GM21723 (cell line): ENCODE results near the gene POLD3.
A peak's percentile ranks its signal among the peaks of the same experiment; 100 is the strongest.
"Not testable (repeated sequence)": the region's sequence is repeated elsewhere in the genome, so short reads cannot be mapped to it uniquely, and the experiment has no call there.

Experiments used
- ATAC-seq: cut with Tn5 transposase; IDR thresholded peaks from one replicate; pipeline ENCODE4 v1.9.1; 2021; ENCODE audit warnings: mild to moderate bottlenecking, moderate library complexity; ENCODE audit not compliant: unreplicated experiment

POLD3 gene

DNA sequence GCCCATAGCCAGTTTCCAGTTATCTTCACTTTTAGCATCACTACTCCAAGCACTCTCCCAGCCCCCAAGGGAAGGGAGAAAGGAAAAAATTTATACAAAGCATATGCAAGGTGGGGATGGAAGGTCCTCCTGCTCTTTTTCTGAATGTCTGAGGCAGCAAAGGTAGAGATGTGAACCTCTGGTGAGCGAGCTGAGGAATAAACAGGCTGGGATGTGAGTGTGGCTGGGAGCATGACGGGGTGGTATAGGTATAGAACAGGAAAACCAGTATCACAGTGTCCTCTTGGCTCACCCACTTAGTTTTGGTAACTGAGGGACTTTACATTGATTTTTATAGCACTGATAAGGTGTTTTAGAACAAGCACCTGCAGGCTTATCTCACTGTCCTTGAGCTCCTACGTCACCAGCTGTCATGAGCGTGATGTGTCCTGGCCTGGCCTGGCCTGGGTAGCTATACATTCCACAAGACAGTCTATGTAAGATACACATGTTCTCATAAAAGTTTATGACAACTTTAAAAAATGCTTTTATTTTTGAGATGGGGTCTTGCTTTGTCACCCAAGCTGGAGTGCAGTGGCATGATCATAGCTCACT, 10.3 kb upstream of the POLD3 start:
- ATAC-seq, result no peak

DNA sequence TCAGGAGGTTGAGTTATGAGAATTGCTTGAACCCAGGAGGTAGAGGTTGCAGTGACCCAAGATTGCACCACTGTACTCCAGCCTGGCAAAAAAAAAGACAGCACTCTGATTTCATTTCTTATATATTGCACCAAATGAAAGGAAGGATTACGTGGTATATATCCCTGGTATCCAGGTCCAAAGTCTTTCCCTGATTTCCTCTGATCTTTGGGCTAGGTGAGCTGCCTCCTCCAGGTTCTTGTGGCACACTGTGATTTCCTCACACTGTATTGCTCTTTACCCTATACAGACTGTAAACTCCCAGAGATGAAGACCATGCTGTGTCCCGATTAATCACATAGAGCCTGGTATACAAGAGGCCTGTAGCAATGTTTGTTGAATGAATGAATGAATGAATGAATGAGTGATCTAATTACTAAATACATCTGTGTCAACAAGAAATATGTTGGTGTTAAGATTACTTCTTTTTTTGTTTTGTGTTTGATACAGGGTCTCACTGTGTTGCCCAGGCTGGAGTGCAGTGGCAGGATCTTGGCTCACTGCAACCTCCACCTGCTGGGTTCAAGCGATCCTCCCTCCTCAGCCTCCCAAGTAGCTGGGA, 9.3 kb upstream of the POLD3 start:
- no peak for ATAC-seq

DNA sequence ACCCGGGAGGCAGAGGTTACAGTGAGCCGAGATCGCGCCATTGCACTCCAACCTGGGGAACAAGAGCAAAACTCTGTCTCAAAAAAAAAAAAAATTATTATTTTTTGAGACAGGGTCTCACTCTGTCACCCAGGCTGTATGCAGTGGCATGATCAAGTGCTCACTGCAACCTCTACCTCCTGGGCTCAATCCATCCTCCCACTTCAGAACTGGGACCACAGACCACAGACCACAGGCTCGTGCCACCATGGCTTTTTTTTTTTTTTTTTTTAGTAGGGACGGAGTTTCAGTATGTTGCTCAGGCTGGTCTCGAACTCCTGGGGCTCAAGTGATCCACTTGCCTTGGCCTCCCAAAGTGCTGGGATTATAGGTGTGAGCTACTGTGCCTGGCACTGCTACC, 1.9 kb upstream of the POLD3 start:
- not testable (repeated sequence) for ATAC-seq

DNA sequence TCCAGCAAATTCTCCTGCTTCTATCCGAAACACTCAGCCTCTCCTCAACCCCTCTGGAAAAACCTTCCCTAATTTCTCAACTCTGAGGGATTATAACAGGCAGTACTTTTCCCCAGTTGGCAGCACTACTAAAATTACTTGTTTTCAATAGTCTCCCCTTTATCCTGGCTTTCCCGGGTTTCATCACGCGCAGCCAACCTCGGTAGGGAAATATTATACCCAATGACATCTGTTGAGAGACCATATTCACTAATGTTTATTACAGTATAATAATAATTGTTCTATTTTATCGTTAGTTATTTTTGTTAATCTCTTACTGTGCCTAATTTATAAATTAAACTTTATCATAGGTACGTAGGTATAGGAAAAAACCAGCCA, 330 bp upstream of the POLD3 start:
- peak; percentile 4 for ATAC-seq

DNA sequence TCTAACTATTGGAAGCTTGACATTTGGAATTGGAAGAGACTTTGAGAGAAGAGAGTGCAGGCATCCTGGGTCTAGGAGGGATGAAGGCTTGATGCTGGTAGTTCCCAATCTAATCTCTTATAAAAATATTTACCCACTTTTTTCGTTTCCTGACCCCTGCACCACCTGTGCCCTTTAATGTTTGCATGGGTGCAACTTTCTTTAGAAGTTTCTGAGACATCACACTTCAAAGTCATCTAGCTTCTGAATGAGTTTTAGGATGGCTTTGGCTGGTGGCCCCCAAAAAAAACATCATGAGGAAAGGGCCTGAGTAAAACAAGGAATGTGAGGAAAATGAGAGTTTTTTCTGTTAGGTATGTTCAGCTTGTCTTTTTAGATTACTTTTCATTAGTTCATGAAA, 1.1 kb downstream of the POLD3 start:
- no peak for ATAC-seq

DNA sequence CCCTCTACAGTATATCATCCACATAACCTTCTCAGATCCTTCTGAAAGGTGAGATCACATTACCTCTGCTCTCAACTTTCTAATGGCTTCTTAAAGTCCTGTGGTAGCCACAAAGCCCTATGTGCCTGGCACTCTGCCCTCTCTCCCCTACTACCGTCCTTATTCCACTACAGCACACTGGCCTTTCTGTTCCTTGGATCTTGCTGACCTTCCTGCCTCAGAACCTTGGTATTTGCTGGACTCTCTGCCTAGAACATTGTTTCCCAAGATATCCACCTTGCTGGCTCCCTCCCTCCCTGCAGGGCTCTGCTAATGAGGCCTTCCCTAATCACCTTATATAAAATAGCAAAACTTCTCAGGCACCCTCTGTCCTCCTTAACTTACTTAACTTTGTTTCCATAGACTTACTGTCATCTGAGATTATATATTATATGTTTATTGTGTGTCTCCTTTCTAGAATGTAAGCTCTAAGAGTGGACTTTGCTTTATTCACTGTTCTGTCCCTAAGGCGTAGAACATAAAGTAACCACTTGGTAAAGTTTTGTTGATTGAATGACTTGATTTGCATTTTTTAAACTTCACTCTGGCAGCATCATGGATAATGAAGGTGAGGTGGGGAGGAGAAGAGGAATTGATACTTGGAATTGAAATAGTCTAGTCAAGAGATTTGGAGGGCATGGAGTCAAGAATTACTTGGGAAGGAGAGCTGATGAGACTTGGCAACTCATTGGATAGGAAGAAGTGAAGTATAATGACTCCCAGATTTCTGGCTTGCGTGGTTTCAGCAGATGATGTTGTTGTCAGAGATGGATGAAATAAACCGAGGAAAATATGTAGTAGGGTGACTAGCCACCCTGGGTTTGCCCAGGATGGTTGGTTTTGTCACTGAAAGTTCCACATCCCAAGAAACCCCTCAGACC, 10.5 kb downstream of the POLD3 start:
- ATAC-seq, result no peak

DNA sequence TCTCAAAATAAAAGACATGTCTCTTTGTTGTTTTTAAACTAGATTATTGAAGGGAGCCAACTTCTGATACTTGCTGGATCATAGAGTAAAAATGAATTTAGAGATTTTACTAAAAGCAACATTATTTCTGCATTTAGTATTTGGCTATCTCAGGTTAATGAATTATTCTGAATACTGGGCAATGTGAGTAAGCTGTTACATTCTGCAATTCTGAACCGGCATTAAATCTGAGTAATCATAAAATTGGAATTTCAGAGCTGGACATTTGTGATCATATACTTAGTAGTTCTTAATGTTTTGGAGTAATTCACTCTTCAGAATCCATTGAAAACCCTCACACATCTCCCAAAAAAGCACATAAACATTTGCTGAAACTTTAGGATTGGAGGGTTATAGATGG, 11.5 kb downstream of the POLD3 start:
- ATAC-seq, result no peak

DNA sequence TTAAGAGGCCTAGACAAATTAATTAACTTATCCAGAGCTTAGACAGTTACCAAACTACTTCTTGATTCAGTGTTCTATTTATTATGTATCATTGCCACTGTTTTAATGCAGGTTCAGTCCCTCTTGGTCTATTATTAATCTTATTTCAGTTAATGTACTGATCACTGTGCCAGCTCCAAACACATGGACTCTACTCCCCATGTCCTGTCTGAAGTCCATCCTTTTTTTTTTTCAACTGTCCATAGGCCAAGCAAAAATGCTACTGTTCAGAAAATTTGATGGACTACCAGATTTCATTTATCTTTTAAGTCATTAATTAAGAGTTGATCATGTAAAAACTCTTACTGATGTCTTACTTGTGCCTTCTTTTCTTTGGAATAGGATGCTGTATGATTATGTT, 11.9 kb downstream of the POLD3 start:
- no peak for ATAC-seq

DNA sequence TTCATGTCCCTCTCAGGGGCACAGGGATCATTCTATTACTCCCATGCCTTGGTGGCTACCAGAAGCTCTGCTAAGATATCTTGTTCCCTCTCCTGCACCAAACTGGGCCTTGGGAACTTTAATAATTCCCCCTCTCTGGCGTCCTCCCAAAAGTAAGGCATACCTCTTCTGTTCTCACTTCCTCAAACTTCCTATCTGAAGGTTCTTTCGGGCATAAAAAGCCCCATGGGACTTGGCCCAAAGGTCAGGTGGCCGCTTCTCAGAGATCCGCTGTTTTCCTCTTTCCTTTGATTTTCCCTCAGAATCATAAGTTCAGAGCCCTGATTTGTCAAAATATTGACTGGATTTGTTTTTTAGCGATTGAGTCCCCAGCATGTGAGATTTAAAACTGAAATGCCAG, 13.0 kb downstream of the POLD3 start:
- no peak for ATAC-seq

DNA sequence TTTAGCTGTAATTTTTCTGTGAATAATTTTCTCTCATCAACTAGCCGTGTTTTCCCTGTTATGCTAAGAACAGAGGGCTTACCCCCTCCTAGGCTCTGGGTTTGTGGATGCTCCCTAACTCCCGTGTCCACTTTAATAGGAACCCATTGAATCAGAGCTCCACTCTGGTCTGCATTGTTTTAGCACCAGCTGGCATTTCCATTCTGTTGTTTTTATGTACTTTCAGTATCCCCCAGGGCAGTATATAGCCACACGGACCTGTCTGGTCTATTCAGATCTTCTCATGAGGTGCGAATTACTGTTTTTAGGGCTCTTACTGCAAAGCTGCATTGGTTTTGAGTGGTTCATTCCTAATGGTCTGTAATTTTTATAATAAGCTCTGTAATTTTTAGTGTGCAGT, 16.0 kb downstream of the POLD3 start:
- no peak for ATAC-seq

DNA sequence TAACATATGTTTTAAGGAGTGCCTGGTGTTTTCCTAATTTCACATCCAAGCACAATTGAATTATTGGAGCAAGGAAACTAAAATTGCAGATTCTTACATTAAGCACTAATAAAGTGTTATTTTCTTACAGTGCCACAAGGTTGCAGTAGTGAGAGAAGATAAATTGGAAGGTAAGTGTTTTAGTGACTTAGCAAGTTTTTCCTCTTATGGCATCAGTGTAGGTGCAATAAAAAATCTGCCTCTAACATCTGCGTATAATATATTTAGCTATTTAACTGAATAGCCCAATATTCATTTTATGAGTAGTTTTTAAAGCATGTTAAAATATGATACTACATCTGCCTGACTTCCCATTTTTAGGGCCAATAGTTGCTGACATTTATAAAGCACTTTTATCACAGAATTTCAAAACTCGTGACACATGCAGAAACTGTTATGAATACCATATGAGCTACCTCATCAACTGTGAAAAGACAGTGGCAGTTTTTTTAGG, 19.0 kb downstream of the POLD3 start:
- no peak for ATAC-seq

DNA sequence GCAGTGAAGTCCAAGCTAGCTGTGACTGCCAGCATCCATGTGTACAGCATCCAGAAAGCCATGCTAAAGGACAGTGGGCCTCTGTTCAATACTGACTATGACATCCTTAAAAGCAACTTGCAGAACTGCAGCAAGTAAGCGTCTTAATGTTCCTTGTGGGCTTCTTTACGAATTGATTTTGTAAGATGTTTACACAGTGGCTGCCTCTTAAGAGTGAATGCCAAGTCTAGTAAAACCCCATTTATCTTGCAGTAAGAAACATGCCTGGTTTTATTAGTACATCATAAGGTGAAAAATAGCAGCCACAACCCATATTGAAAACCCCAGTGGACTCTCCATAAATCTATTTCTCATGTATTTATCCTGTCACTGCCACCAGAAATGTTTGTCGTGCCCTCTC, 20.5 kb downstream of the POLD3 start:
- ATAC-seq, result no peak

DNA sequence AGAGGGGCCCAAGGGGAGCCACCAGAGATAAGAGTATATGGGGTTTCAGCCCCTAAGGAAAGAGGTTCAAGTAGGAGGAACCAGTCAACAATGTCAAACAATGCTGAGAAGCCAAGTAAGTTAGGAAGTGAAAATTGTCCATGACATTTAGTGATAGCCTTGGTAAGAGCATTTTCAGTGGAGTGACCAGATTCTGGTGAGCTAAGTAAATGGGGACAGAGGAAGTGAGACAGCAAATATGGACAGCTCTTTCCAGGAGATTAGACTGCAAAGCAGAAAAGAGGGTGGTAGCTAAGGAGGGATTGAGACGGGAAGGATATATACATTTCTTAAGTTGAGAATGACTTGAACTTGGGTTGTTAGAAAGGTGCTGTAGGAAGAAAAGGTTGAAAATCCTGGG, 22.9 kb downstream of the POLD3 start:
- ATAC-seq, result no peak

DNA sequence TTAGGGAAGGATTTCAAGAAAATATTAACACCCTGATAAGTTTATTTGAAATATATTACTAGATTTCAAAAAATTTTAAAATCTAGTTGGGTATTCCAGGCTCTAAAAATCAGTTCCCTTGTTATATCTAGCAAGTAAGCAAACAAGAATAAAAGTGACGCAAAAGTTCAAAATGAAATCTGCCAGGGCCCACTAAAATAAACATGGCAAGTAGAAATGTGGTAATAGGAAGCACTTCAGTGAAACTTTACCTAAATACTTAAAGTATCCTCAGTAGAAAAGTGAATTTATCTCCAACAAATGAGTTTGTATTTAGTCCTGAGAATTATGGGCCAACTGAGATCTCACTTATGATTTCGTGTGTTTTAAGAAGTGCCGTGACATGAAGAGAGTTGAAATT, 23.6 kb downstream of the POLD3 start:
- ATAC-seq, result no peak

DNA sequence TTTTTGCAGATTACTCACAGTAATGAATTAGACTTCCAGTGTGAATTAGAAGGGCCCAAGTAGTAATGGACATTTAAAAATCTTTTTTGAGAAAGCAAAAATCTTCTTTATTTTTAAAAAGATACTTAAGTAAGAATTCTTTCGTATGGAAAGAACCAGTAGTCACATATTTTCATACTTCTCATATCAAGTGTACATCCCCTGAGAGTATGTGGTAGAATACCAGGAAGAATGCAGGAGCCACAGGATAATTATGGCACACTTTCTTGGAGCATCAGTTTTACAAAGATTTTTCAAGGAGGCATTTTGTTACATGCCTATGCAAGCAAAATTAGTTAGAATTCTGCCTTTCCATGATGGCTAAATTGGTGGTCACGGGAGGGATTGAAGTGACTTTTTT, 28.1 kb downstream of the POLD3 start:
- ATAC-seq, result no peak

DNA sequence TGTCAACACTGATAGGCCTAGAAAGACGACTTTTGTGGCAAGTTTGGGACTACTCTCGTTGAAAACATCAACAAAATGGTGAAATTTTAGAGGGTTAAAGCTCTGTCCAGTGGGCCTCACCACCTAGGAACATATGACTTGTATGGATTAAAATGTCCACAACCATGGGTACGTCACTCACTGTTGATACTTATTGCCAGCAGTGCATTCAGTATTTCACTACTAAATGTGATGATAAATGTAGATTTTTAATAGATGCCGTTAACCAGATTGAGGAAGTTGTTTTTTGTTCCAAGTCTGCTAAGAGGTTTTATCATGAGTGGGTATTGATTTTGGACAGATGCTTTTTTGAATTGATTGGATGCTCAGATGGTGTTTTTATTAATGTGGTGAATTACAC, 33.7 kb downstream of the POLD3 start:
- no peak for ATAC-seq

DNA sequence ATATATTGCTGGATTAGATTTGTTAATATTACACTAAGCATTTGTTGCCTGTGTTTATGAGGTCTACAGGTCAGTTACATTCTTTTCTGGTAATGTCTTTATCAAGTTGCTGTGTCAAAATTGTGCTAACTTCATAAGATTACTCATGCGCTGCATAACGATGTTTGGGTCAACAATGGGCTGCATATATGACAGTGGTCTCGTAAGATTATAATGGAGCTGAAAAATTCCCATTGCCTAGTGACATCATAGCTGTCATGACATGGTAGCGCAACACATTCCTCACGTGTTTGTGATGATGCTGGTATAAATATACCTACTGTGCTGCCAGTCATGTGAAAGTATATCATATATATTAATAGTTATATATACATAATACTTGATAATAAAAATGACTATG, 34.2 kb downstream of the POLD3 start:
- no peak for ATAC-seq

DNA sequence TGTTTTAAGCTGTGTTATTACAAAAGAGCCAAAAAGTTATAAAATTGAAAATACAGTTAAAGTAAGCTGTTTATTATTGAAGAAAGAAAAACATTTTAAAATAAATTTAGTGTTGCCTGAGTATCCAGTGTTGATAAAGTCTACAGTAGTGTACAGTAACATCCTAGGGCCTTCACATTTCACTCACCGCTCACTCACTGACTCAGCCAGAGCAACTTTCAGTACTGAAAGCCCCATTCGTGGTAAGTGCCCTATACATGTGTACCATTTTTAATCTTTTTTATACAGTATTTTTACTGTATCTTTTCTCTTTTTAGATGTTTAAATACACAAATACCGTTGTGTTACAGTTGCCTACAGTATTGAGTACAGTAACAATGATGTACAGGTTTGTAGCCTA, 35.0 kb downstream of the POLD3 start:
- ATAC-seq, result no peak

DNA sequence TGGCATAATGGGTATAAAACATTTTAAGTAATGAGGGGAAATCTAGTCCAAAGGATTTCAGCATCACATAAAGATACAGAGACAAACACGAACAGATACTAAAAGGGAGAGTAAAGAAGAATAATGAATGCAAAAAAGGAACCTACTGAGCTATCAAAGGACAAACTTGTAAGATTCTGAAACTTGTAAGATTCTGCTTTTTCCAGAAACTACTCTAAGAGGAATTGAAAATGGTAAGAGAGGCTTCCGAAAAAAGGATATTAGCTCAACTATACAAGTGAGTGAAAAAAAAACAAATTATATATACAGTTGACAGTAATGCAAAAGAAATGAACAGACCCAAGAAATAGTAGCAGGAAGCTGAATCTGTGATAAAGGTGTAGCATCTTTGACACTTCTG, 37.7 kb downstream of the POLD3 start:
- ATAC-seq, result no peak

DNA sequence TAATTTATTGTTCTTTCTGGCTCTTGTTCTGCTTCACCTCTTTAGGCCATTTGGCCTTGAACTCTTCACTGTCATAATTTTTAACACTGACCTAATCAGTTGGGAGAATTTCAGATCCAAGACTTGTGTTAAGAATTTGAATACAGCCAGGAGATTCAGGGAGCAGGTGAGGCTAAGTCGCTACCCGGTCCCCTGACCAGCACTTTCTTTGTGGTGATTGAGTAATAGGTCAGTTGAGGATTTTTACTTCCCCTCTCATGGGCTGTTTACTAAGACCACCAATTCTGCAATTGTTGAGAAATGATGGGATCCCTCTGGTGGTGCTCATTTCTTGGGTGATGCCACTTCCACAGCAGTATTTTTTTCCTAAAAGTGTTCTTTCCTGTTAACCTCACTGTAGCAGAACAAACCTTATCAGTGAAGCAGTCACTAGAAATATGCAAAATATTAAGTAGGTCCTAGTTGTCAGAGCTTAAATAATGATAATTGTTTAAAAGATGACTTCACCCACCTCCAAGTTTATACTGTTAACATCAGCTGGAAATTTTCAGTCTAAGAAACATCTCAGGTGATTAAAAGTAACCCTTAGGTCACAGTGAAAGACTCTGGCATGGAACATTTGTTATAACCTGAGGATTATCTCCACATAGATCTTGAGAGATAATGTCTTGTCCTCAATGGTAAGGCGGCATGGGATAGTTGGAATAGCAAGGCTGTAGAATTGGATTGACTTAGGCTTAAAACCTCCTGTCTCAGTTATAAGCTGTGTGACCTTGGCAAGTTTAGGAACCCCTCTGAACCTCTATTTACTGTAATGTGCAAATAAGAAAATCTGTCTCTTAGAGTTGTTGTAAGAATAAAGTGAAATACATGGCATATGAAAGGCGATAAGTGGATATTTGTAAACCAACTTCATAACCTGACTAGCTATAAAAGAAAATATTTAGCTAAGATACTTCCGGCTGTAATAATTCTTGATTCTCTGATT, 41.3 kb downstream of the POLD3 start:
- no peak for ATAC-seq

DNA sequence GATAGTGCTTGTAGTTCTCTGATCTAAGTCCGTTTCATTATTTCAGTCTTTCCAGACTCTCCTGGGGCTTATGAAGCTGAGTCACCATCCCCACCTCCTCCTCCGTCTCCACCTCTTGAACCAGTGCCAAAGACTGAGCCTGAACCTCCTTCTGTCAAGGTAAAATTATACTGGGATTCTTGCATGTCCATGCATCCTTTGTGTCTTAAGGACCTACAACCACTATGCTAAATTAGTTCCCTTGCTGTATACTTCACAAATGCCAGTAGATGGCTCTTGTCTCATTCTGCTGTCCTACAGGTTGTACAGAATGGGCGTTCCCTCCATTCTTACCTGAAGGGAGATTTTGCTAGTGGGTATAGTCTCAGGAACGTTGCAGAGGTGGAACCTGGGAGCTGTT, 42.2 kb downstream of the POLD3 start:
- ATAC-seq, result no peak
